WTC11 (cell line): Measurements from ENCODE around the gene RAB3D. TPM values are rescaled to one million over a fixed set of nuclear protein-coding genes. Genes with fewer than 3 reads are reported as not detected.
A peak's percentile ranks its signal among the peaks of the same experiment; 100 is the strongest.

Experiments
- ATAC-seq: fragments of 200-7000 bp; cut with Tn5 transposase; 2 replicates; pipeline ENCODE4 v1.10.0; 2021; ENCODE audit warnings: mild to moderate bottlenecking, moderate library complexity
- CTCF ChIA-PET: fragments of 300-600 bp; sonication (Branson Sonifier 250); formaldehyde crosslinking; loops from one replicate; lab custom pipeline; 2021; ENCODE audit warnings: antibody characterized with exemption; lab: Charles Lee
- POLR2A ChIA-PET: fragments of 350-600 bp; sonication (Branson Sonifier 250); formaldehyde crosslinking; loops from one replicate; lab custom pipeline; 2021; ENCODE audit warnings: antibody characterized with exemption; lab: Charles Lee
- DNase-seq: peaks from one replicate; pipeline ENCODE4 v3.0.0; 2021; ENCODE audit warnings: low spot score
- H3K27ac Mint-ChIP-seq: 2 replicates; pipeline ENCODE4 v1.8.0; 2021; ENCODE audit warnings: mixed read lengths
- H3K27me3 Mint-ChIP-seq: 2 replicates; pipeline ENCODE4 v1.8.0; 2021; ENCODE audit warnings: low read depth, mild to moderate bottlenecking, moderate library complexity, mixed read lengths
- H3K36me3 Mint-ChIP-seq: 2 replicates; pipeline ENCODE4 v1.8.0; 2021; ENCODE audit warnings: mixed read lengths
- H3K4me1 Mint-ChIP-seq: 2 replicates; pipeline ENCODE4 v1.8.0; 2022; ENCODE audit warnings: mixed read lengths
- H3K4me3 Mint-ChIP-seq: 2 replicates; pipeline ENCODE4 v1.8.0; 2021; ENCODE audit warnings: mild to moderate bottlenecking, moderate library complexity, mixed read lengths
- H3K9me3 Mint-ChIP-seq: 2 replicates; pipeline ENCODE4 v1.8.0; 2021; ENCODE audit warnings: mixed read lengths
- ATF6 ChIP-seq: sonication (generic); formaldehyde crosslinking; IDR thresholded peaks from 2 replicates; pipeline ENCODE4 v1.8.1; 2023; ENCODE audit warnings: mild to moderate bottlenecking, missing genetic modification reagents
- CTCF ChIP-seq: fragments of 200-600 bp; IDR thresholded peaks from 2 replicates; pipeline ENCODE4 v1.8.0; 2022; ENCODE audit warnings: antibody characterized with exemption
- GABPB1 ChIP-seq: sonication (generic); formaldehyde crosslinking; IDR thresholded peaks from 2 replicates; pipeline ENCODE4 v1.8.1; 2023; ENCODE audit warnings: mild to moderate bottlenecking, missing genetic modification reagents
- HMGA2 ChIP-seq: fragments of 250-450 bp; sonication (Bioruptor Pico); IDR thresholded peaks from 2 replicates; pipeline ENCODE4 v1.4.0; 2021; ENCODE audit warnings: mild to moderate bottlenecking, moderate library complexity
- NR3C1 ChIP-seq: sonication (generic); formaldehyde crosslinking; conservative IDR thresholded peaks from 2 replicates; pipeline ENCODE4 v1.8.1; 2023; ENCODE audit warnings: low read depth, mild to moderate bottlenecking, missing genetic modification reagents
- OVOL2 ChIP-seq: fragments of 250-450 bp; sonication (Bioruptor Pico); IDR thresholded peaks from 2 replicates; pipeline ENCODE4 v1.9.0; 2021; ENCODE audit warnings: mild to moderate bottlenecking, borderline replicate concordance
- SMAD4 ChIP-seq: sonication (generic); formaldehyde crosslinking; IDR thresholded peaks from 2 replicates; pipeline ENCODE4 v1.8.0; 2022; ENCODE audit warnings: mild to moderate bottlenecking, missing genetic modification reagents
- TP53 ChIP-seq: sonication (generic); formaldehyde crosslinking; IDR thresholded peaks from 2 replicates; pipeline ENCODE4 v1.8.1; 2023; ENCODE audit warnings: mild to moderate bottlenecking, missing genetic modification reagents
- ZNF138 ChIP-seq: sonication (generic); formaldehyde crosslinking; conservative IDR thresholded peaks from 2 replicates; pipeline ENCODE4 v1.8.1; 2022; ENCODE audit warnings: mild to moderate bottlenecking, moderate library complexity, missing genetic modification reagents
- ZNF232 ChIP-seq: sonication (generic); formaldehyde crosslinking; IDR thresholded peaks from 2 replicates; pipeline ENCODE4 v1.8.0; 2022; ENCODE audit warnings: mild to moderate bottlenecking, missing genetic modification reagents
- ZNF425 ChIP-seq: fragments of 250-450 bp; sonication (Bioruptor Pico); conservative IDR thresholded peaks from 2 replicates; pipeline ENCODE4 v1.9.0; 2021; ENCODE audit warnings: mild to moderate bottlenecking
- total RNA-seq: library from RNA; stranded (reverse); gene quantifications from 3 replicates; pipeline ENCODE4 v1.2.3, GENCODE V29; 2021

Gene RAB3D
- total RNA-seq, 1 experiment from 2014 or later, result 18.9 TPM

GRCh38 chr19:11324748-11325389, 14.6 kb downstream of the RAB3D start (continued):
- TF ChIP-seq ZNF425 (no peak), SMAD4 (no peak), HMGA2 (CRISPR knock-in tag) (no peak), CTCF (no peak), ZNF232 (no peak), ATF6 (CRISPR knock-in tag) (no peak), ZNF138 (CRISPR knock-in tag) (no peak)

GRCh38 chr19:11324079-11324661, 15.3 kb downstream of the RAB3D start:
- H3K36me3 Mint-ChIP-seq, result no peaks in the 10 kb centered on the region
- peak; percentile 20; the same call in 1 of the 2 replicates for ATAC-seq
- no peak for DNase-seq
- no peaks in the 10 kb centered on the region for H3K9me3 Mint-ChIP-seq
- peaks cover 16% of the 10 kb centered on the region for H3K4me1 Mint-ChIP-seq
- ChIA-PET CTCF (interaction anchor here (0.9 to 1.4 kb wide), 3 partner anchors 28 to 122 kb away, joined by 3 to 4 read pairs (median 3); partner anchors contain the start of gene TSPAN16), POLR2A (interaction anchor here (0.7 kb wide), 1 partner anchor 211 kb away, joined by 3 read pairs; no protein-coding TSS in a partner anchor)
- no peaks in the 10 kb centered on the region; the same call in 1 of the 2 replicates for H3K27me3 Mint-ChIP-seq
- H3K4me3 Mint-ChIP-seq, result no peak overlapping the region
- TF ChIP-seq OVOL2 (CRISPR knock-in tag) (no peak), GABPB1 (peak; percentile 96)
- H3K27ac Mint-ChIP-seq, result peak overlapping the region; percentile 23; the same call in 1 of the 2 replicates

- ATAC-seq, result peak; percentile 16; the same call in 1 of the 2 replicates
- no peaks in the 10 kb centered on the region for H3K36me3 Mint-ChIP-seq
- no peak overlapping the region for H3K4me3 Mint-ChIP-seq
- ChIA-PET CTCF (interaction anchor here (1.0 to 2.5 kb wide), 5 partner anchors 12 to 122 kb away, joined by 3 to 33 read pairs (median 5); partner anchors contain the start of genes ODAD3, PRKCSH and RAB3D), POLR2A (interaction anchor here (0.7 kb wide), 1 partner anchor 210 kb away, joined by 3 read pairs; no protein-coding TSS in a partner anchor)
- no peaks in the 10 kb centered on the region; the same call in 1 of the 2 replicates for H3K27me3 Mint-ChIP-seq
- no peaks in the 10 kb centered on the region for H3K9me3 Mint-ChIP-seq
- H3K4me1 Mint-ChIP-seq, result peaks cover 16% of the 10 kb centered on the region
- DNase-seq, result no peak
- TF ChIP-seq TP53, result no peak
- TF ChIP-seq NR3C1 (CRISPR knock-in tag), result no peak
- H3K27ac Mint-ChIP-seq, result peak overlapping the region; percentile 53; the same call in 1 of the 2 replicates
These were observed 15.8 kb downstream of the RAB3D start for GRCh38 chr19:11323601-11324078.
